GM23248 (cell line): Measurements from ENCODE around the gene MZB1. TPM values are rescaled to one million over a fixed set of nuclear protein-coding genes. Genes with fewer than 3 reads are reported as not detected.
"Not testable (repeated sequence)": the region's sequence is repeated elsewhere in the genome, so short reads cannot be mapped to it uniquely, and the experiment has no call there.

Source experiments
- DNase-seq: peaks from one replicate; pipeline ENCODE4 v3.0.0-alpha.2; 2015
- H2AFZ ChIP-seq: fragments of 200-600 bp; sonication (generic); 2 replicates; pipeline ENCODE4 v1.6.1; 2016; ENCODE audit warnings: antibody characterized with exemption
- H3F3A ChIP-seq: fragments of 200-600 bp; sonication (generic); 2 replicates; pipeline ENCODE4 v1.6.1; 2016; ENCODE audit warnings: mild to moderate bottlenecking, antibody characterized with exemption, mixed run types; ENCODE audit not compliant: insufficient read depth
- H3K27ac ChIP-seq: fragments of 200-600 bp; sonication (generic); 2 replicates; pipeline ENCODE4 v1.5.1; 2016; ENCODE audit warnings: mild to moderate bottlenecking
- H3K27me3 ChIP-seq: fragments of 200-600 bp; sonication (generic); replicated peaks from 2 replicates; pipeline ENCODE4 v1.6.1; 2016; ENCODE audit warnings: mild to moderate bottlenecking; ENCODE audit not compliant: insufficient read depth
- H3K36me3 ChIP-seq: fragments of 200-600 bp; sonication (generic); 2 replicates; pipeline ENCODE4 v1.6.1; 2016; ENCODE audit warnings: low read depth, mild to moderate bottlenecking
- H3K4me1 ChIP-seq: fragments of 200-600 bp; sonication (generic); 2 replicates; pipeline ENCODE4 v1.6.1; 2016; ENCODE audit warnings: mild to moderate bottlenecking; ENCODE audit not compliant: insufficient read depth
- H3K4me2 ChIP-seq: fragments of 200-600 bp; sonication (generic); one replicate; pipeline ENCODE4 v1.6.1; 2016; ENCODE audit warnings: mild to moderate bottlenecking; ENCODE audit not compliant: unreplicated experiment
- H3K4me3 ChIP-seq: fragments of 200-600 bp; sonication (generic); 2 replicates; pipeline ENCODE4 v1.5.1; 2016; ENCODE audit warnings: mild to moderate bottlenecking
- H3K79me2 ChIP-seq: fragments of 200-600 bp; sonication (generic); 2 replicates; pipeline ENCODE4 v1.6.1; 2016; ENCODE audit warnings: mild to moderate bottlenecking; ENCODE audit not compliant: insufficient read depth
- H3K9ac ChIP-seq: fragments of 200-600 bp; sonication (generic); 2 replicates; pipeline ENCODE4 v1.6.1; 2016; ENCODE audit warnings: mild to moderate bottlenecking
- H3K9me2 ChIP-seq: fragments of 200-600 bp; sonication (generic); 2 replicates; pipeline ENCODE4 v1.6.1; 2016; ENCODE audit warnings: mixed run types, mild to moderate bottlenecking, moderate library complexity; ENCODE audit not compliant: insufficient read depth
- H3K9me3 ChIP-seq: fragments of 200-600 bp; sonication (generic); one replicate; pipeline ENCODE4 v1.6.1; 2017; ENCODE audit warnings: low read depth
- H4K20me1 ChIP-seq: fragments of 200-600 bp; sonication (generic); 2 replicates; pipeline ENCODE4 v1.6.0; 2016; ENCODE audit not compliant: insufficient read depth
- EZH2 ChIP-seq: fragments of 200-600 bp; sonication (generic); IDR thresholded peaks from 2 replicates; pipeline ENCODE4 v1.6.1; 2018; ENCODE audit warnings: antibody characterized with exemption, mild to moderate bottlenecking; ENCODE audit not compliant: insufficient read depth, poor library complexity, severe bottlenecking
- EZH2phosphoT487 ChIP-seq: fragments of 200-600 bp; sonication (generic); IDR thresholded peaks from 2 replicates; pipeline ENCODE4 v1.6.1; 2018; ENCODE audit warnings: antibody characterized with exemption, moderate library complexity, mild to moderate bottlenecking, low read depth; ENCODE audit not compliant: insufficient read depth
- WGBS, 2 experiments: methylation state at CpG; one replicate each; pipeline ENCODE4 v1.1.6; 2015 to 2017; ENCODE audit warnings: low lambda C conversion rate in 2 of 2, low coverage in 1 of 2; ENCODE audit errors: missing lambda C conversion rate in 2 of 2; 5-methylcytosine and 5-hydroxymethylcytosine counted together
- in situ Hi-C: fragments of 300-500 bp; cut with MboI; formaldehyde crosslinking; loops from 2 replicates; pipeline ENCODE4 v1.15.0; 2020
- polyA plus RNA-seq: library from polyadenylated mRNA; unstranded; fragments of >200 nt; fragmentation: Nextera tagmentation; extraction: Ambion mirVana; gene quantifications from 2 replicates; pipeline ENCODE4 v1.2.1, GENCODE V29; 2016
- total RNA-seq: library from RNA; depleted of rRNA; stranded (reverse); fragments of >200 nt; shearing (Covaris generic); gene quantifications from 2 replicates; pipeline ENCODE4 v1.2.3, GENCODE V29; 2014

Gene MZB1
- total and polyA plus RNA-seq, 2 experiments from 2014 or later: not detected

GRCh38 chr5:139363937-139364336, 25.8 kb downstream of the MZB1 start:
- Histone ChIP-seq H4K20me1 (peaks cover 4% of the 10 kb centered on the region; the same call in 1 of the 2 replicates), H3K27ac (no peak overlapping the region)

GRCh38 chr5:139361835-139362429, 27.8 kb downstream of the MZB1 start:
- in situ Hi-C loops: no loop called here
- peaks cover 12% of the 10 kb centered on the region for H3K4me1 ChIP-seq
- TF ChIP-seq EZH2: no peak
- no peak for TF ChIP-seq EZH2phosphoT487
- peaks cover 97% of the 10 kb centered on the region for H3K79me2 ChIP-seq
- peaks cover 15% of the 10 kb centered on the region; the same call in 1 of the 2 replicates for H4K20me1 ChIP-seq
- H3K4me2 ChIP-seq: no peak overlapping the region
- H3K27me3 ChIP-seq: no peaks in the 10 kb centered on the region
- H3K36me3 ChIP-seq: peaks cover 36% of the 10 kb centered on the region
- H3K9ac ChIP-seq: no peak overlapping the region
- no peaks in the 10 kb centered on the region for H3K9me3 ChIP-seq
- peaks cover 13% of the 10 kb centered on the region for H3F3A ChIP-seq
- no peak overlapping the region for H2AFZ ChIP-seq
- 60 to 63% methylated on average over 4 to 6 of the region's 6 CpGs for WGBS, 2 experiments
- peak; percentile 18 for DNase-seq
- no peak overlapping the region for H3K4me3 ChIP-seq
- no peaks in the 10 kb centered on the region for H3K9me2 ChIP-seq
- no peak overlapping the region for H3K27ac ChIP-seq

More at GRCh38 chr5:139363937-139364336, 25.8 kb downstream of the MZB1 start:
- TF ChIP-seq EZH2: no peak
- no peak for TF ChIP-seq EZH2phosphoT487
- 57 to 58% methylated on average over 2 of the region's 2 CpGs for WGBS, 2 experiments
- Histone ChIP-seq H2AFZ (no peak overlapping the region), H3K79me2 (peaks cover 96% of the 10 kb centered on the region), H3K27me3 (no peaks in the 10 kb centered on the region), H3K9ac (no peak overlapping the region), H3K36me3 (peaks cover 39% of the 10 kb centered on the region), H3K9me3 (no peaks in the 10 kb centered on the region), H3K4me3 (no peak overlapping the region), H3K9me2 (no peaks in the 10 kb centered on the region), H3K4me1 (peaks cover 16% of the 10 kb centered on the region), H3F3A (peaks cover 11% of the 10 kb centered on the region), H3K4me2 (no peak overlapping the region)
- in situ Hi-C loops: no loop called here
- DNase-seq: no peak

GRCh38 chr5:139360384-139360783, 29.3 kb downstream of the MZB1 start:
- 94 to 96% methylated on average over 4 of the region's 4 CpGs for WGBS, 2 experiments
- Histone ChIP-seq H3K36me3 (peaks cover 22% of the 10 kb centered on the region), H3K4me1 (peaks cover 12% of the 10 kb centered on the region), H2AFZ (no peak overlapping the region), H3F3A (peaks cover 13% of the 10 kb centered on the region), H3K27me3 (no peaks in the 10 kb centered on the region), H4K20me1 (peaks cover 15% of the 10 kb centered on the region; the same call in 1 of the 2 replicates), H3K27ac (no peak overlapping the region), H3K4me3 (no peak overlapping the region), H3K9ac (no peak overlapping the region), H3K9me3 (no peaks in the 10 kb centered on the region), H3K4me2 (no peak overlapping the region), H3K79me2 (peaks cover 98% of the 10 kb centered on the region), H3K9me2 (no peaks in the 10 kb centered on the region)
- in situ Hi-C loops: no loop called here
- TF ChIP-seq EZH2phosphoT487 (no peak), EZH2 (no peak)
- DNase-seq: no peak

GRCh38 chr5:139358064-139358463, 31.6 kb downstream of the MZB1 start:
- no peak overlapping the region for H3K4me3 ChIP-seq
- H3K79me2 ChIP-seq: peaks cover 100% of the 10 kb centered on the region
- 0 out of 2 replicates have a peak, but pooled peaks cover 15% of the 10 kb centered on the region for H3K36me3 ChIP-seq
- no peak overlapping the region for H3K4me2 ChIP-seq
- peaks cover 13% of the 10 kb centered on the region for H3F3A ChIP-seq
- H3K27me3 ChIP-seq: no peaks in the 10 kb centered on the region
- in situ Hi-C loops: no loop called here
- TF ChIP-seq EZH2 (no peak), EZH2phosphoT487 (no peak)
- H3K4me1 ChIP-seq: peaks cover 12% of the 10 kb centered on the region
- H4K20me1 ChIP-seq: peaks cover 12% of the 10 kb centered on the region; the same call in 1 of the 2 replicates
- H3K9me2 ChIP-seq: no peaks in the 10 kb centered on the region
- no peak overlapping the region for H2AFZ ChIP-seq
- H3K9ac ChIP-seq: no peak overlapping the region
- no peak overlapping the region for H3K27ac ChIP-seq
- H3K9me3 ChIP-seq: no peaks in the 10 kb centered on the region
- no peak for DNase-seq

- H3F3A ChIP-seq: peaks cover 13% of the 10 kb centered on the region
- peaks cover 16% of the 10 kb centered on the region for H3K4me1 ChIP-seq
- DNase-seq, H3K27ac ChIP-seq, H3K4me2 ChIP-seq, H3K9me2 ChIP-seq, in situ Hi-C loops, H3K9me3 ChIP-seq, H2AFZ ChIP-seq, H3K27me3 ChIP-seq, H3K9ac ChIP-seq, H3K4me3 ChIP-seq: not testable (repeated sequence)
- peaks cover 100% of the 10 kb centered on the region for H3K79me2 ChIP-seq
- H3K36me3 ChIP-seq: 0 out of 2 replicates have a peak, but pooled peaks cover 15% of the 10 kb centered on the region
- whole genome bisulfite sequencing, 2 experiments: 98 to 99% methylated on average over 7 to 8 of the region's 8 CpGs
- peaks cover 15% of the 10 kb centered on the region; the same call in 1 of the 2 replicates for H4K20me1 ChIP-seq
These were observed 33.8 kb downstream of the MZB1 start for GRCh38 chr5:139355900-139356299.
